NT2/D1 (cell line): ENCODE measurements around the gene MYH9.

Experiments
- YY1 ChIP-seq: IDR thresholded peaks from 2 replicates; pipeline ENCODE4 v1.6.1; 2011; ENCODE audit not compliant: insufficient read length, insufficient read depth
- ZNF274 ChIP-seq: IDR thresholded peaks from 2 replicates; pipeline ENCODE4 v1.6.1; 2011; ENCODE audit warnings: mild to moderate bottlenecking, low read depth, low read length

DNA sequence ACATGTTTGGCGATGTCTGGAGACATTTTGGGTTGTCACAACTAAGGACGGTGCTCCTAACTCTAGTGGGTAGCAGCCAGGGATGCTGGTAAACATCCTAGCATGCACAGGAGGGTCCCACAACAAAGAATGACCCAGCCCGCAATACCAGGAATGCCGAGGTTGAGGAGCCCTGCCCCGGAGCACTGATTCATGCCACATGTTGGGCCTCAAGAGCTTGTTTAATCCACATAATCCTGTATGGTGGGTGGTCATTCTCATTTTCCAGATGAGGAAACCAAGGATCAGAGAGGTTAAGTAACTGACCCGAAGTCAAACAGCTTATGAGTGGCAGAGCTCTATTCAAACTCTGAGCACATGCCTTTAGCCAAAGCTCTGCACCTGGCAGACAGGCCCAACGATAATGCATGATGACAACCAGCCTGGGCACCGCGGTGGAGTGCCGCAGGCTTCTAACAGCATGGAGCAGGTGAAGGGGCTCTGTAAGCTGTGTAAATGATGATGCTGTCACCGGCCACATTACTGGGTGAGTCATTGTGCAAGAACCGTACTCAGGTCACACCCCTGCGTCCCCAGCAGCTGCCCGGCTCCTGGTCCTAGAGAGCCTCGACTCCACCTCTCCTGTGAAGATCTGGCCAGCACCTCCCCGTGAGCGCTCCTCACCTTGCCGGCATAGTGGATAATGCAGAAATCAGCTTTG lies 76.2 kb downstream of the MYH9 start:
- TF ChIP-seq YY1, result no peak
- TF ChIP-seq ZNF274, result no peak
